ENCODE data around the gene RNF133.

The RNF133 gene, protein sequence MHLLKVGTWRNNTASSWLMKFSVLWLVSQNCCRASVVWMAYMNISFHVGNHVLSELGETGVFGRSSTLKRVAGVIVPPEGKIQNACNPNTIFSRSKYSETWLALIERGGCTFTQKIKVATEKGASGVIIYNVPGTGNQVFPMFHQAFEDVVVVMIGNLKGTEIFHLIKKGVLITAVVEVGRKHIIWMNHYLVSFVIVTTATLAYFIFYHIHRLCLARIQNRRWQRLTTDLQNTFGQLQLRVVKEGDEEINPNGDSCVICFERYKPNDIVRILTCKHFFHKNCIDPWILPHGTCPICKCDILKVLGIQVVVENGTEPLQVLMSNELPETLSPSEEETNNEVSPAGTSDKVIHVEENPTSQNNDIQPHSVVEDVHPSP
- total RNA-seq: 0 reads per million in 3 experiments

GRCh38 chr7:122699017-122699416 is at the start of gene RNF133:
Gene RNF133, minus strand, starts transcription at chr7:122699117. Its CDS starts 199 bp downstream, at chr7:122698918.
- DNase-seq: no peak

DNA sequence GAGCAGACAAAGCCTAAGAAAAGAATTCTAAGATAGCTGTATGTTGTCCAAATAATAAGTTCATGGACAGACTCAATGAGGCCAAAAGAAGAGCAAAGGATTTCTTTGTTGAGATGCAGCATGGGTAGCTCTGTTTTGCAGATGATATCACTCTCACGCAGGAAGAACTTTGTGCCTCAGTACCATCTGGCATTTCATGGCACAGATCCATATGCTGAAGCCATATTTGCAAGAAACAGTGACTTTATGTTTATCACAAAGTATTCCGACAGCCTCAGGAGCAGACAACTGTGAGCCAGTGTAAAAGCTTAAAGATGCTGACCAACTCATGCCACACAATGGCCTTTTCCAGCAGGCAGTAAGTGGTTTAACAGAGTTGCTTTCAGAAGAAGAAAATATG is 49.3 kb upstream of the RNF133 start:
- no peak for DNase-seq

DNA sequence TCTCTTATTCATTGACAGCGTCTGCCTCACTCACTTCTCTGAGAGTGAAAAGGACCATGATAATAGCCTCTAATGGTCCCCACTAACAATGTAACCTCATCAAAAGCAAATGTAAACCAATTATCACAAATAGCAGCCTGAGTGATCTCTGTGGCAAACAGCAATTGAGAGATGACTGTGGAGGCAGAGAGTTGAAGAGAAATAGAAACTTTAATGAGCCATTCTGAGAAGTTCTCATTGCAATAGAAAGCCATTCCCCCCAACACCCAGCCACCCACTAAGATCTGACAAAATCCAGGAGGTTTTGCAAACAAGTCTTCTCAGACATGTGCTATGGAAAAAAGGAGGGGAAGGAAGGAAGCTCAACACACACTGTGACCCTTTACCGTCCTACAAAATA is 48.0 kb upstream of the RNF133 start:
- DNase-seq: no peak

GRCh38 chr7:122743211-122743610 is 44.3 kb upstream of the RNF133 start:
- no peak for DNase-seq

DNA sequence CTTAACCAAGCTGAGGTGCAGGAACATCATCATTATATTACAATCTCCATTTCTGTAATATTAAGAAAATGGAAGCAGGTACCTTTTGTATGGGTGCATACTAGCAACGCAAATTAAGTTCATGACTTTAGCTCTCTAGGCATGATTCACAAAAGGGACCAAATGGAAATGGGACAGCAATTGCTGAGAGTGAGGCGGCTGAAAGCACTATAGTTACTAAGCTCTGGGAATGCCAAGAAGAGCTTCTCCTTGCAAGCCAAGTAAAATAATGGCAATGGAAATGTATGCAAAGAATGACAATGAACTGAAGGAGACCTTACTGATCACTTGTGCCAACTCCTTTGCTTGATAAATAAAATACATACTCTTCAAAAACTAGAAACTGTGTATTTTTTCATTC is 40.0 kb upstream of the RNF133 start:
- DNase-seq: no peak

GRCh38 chr7:122736183-122736582 is 37.3 kb upstream of the RNF133 start:
- DNase-seq: no peak

DNA sequence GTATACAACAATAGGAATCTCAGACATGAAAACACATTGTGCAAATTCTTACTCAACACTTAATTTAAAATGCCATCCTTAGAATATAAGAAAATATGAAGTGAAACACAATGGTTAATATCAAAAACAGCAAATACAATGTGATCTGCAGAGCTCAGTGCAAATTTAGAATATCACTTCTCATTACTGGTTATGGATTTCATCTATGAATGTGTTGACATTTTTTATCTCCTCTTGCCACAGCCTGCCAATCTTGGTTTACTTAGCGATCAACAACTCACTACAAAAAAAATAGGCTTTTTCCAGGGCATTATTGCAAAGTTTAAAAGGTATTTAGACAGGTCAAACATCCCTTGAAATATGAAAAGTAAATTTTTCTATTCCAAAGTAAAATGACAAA is 28.8 kb upstream of the RNF133 start:
- no peak for DNase-seq

GRCh38 chr7:122727354-122727753 is 28.4 kb upstream of the RNF133 start:
- no peak for DNase-seq

DNA sequence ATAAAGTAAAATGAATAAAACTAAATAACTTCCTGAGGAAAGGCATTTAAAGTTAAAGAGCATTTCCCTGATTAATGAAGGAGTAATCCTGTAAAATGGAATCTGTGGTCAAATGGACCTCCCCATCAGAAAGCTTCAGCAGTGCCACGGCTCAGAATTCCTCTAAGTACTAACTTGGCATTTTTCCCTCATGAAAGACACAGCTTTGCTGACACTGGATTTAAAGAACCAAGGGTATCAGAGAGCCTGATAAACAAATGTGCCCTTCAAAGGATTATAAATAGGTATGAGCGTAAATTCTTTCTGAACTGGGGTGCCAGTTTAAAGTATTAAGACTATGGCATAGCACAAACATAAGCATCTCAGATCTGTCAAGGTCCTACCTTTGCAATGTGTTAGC is 28.0 kb upstream of the RNF133 start:
- no peak for DNase-seq

GRCh38 chr7:122724366-122724765 is 25.4 kb upstream of the RNF133 start:
- DNase-seq: no peak

DNA sequence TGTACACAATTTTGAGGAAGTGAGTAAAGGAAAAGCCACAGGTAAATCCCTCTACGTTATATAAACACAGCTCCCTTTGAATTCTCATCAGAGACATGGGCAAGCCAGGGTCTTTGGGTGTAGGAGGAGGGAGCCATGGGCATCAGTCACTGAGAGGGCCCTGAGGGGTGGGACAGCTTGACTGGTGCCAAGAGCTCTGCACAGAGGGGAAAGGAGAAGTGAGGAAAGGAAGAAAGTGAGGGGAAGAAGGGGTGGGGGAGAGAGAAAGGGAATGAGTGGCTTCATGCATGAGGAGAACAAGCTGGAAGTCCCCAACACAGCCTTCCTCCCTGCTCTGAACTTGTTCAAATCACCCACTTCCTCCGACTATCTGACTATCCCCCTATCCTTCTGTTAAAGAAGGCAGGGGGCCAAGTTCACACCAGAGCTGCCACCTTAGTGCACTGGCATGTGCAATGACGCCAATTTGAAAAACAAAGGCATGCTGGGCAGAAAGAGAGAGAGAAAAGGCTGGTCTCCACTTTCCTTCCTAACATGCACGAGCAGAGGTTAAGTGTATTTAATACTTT is 20.2 kb upstream of the RNF133 start:
- DNase-seq: no peak

GRCh38 chr7:122717356-122718089 is 18.6 kb upstream of the RNF133 start:
- DNase-seq: no peak

DNA sequence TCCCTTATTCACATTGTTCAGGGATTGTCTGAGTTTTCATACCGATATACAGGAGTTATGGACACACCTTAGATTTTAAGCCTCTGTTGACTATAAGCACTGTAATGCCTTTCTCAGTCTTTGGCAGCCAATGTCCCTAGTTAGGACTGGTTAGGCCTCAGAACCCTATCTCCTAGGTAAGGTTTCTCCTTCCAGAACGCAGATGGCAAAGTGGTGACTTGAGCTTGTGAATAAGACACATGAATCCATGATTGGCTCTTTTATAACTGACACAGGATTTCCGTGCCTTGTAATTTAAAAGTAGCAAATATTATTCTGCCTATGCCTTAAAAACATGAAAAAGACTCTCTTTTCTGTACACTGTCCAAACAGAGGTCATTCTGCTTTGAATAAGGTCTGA is 16.3 kb upstream of the RNF133 start:
- no peak for DNase-seq

DNA sequence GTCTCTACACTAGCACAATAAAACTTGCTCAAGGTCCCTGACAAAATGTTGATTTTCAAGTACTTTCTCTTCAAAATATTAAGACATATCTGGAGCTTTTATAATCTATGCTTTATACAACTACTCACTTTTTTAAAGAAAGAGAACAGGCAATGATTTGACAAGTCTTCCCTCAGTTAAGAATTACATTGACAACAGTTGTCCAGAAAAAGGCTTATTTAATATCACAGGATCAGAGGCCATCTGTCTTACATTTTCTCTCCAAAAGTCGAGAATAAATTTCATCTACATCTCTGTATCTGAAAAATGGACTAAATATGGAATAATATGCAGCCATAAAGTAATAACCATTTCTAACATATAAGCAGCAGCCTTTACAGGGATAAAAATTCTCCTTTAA is 12.0 kb upstream of the RNF133 start:
- DNase-seq: no peak

DNA sequence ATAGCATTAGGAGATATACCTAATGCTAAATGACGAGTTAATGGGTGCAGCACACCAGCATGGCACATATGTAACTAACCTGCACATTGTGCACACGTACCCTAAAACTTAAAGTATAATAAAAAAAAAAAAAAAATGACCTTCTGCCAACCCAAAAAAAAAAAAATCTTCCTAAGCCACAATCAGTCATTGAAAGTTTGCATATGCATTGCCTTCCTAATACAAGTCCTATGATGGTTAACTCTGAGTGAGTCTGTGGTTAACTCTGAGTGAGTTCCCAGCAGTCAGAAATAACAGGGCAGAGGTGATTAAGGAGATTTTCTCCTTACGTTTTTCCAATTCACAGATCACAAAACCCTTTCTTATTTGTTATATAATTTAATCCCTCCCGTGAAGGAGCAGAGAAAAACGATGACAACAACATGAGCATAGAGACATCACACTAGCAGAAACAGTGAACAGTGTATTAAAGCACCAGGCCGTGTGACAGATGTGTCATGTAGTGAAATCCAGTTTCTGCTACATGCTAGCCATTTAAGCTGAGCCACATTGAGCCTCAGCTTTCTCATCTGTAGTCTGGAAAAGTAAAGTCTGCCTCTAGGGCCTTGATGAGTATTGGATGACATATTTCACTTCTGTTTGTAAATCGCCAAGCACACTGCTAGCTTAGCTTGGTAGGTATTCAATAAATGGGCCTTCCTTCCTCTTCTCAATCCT is 11.2 kb upstream of the RNF133 start:
- no peak for DNase-seq

GRCh38 chr7:122706836-122707235 is 7.9 kb upstream of the RNF133 start:
- DNase-seq: no peak

DNA sequence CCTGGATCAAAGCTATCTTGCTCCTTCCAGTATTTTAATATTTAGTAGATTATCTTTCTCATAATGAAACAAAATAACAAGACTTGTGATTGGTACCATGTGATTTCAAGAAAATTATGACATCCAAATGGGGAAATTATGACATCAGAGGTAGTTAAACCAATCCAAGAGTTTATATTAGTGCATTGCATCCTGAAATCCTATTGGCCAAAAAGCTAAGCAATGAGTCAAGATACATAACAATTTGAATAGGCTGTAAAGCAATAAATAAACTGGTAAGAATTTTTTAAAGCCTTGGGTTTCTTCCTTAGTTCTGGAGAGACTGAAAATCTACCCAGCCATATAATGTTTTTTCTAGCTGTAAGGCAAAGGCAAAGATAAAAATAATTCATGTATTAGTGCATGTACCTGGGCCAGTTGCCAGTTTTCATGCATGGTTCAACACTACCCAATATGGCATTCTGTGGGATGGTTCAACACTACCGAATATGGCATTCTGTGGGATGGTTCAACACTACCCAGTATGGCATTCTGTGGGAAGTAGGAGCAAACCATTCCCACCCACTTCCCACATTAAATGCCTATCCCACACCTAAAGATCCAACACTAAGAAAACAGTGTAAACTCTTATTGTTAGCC is 4.1 kb upstream of the RNF133 start, which contains the start of gene RNF148:
TSS of gene RNF148 (minus strand) at position 51 of the 639 bp plus-strand sequence. CDS start 172 bp downstream, outside the sequence.
- DNase-seq: no peak

- no peak for DNase-seq
Observed at GRCh38 chr7:122695816-122696215, 3.1 kb downstream of the RNF133 start.

DNA sequence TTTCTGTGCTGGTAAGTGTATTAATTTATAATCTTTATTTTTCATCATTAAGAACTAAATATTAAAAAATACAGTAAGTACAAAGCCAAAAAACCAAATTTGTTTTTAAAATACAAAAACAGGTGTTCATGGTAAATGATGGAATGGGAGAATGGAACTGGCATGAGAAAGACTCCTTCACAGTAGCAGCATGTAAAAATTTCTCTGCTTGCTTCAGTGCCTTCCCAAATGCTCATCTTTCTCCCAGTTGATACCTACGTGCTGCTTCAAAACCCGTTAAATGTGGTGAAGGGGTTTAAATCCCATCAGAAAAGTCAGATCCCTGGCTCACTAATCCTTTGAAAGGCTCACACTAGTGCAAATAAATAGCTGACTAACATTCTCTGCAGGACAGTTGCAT is 4.2 kb downstream of the RNF133 start:
- DNase-seq: no peak

DNA sequence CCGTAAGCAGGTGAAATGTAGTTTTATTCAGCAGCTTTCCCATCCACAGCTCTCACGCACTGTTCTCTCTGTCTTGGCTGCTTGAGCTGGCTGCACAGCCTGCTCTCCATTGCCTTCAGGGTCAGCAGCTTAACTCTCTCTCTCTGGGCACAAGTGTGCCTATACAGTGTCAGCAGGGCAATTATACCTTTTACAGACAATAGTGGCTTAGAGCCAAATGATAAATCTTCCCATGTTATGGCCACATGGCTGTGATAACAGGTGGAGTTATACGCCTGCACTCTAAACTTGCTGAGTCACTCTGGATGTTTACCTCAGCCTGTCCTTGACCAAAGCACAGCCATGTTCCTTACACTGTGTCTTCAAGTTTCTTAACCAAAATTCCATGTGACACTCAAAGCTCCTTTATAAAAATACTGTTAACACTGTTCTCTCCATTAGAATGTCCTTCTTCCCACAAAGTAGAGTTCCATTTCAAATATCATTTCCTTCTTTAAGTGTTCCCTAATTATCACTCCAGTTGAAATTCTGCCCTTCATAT is 6.1 kb downstream of the RNF133 start:
- DNase-seq: no peak

GRCh38 chr7:122691569-122692235 is 7.2 kb downstream of the RNF133 start:
- DNase-seq: no peak

Data from central memory CD4-positive, alpha-beta T cell (primary cell).